Myocyte (in vitro differentiated cells): Measurements from ENCODE around the gene CALD1. TPM values are rescaled to one million over a fixed set of nuclear protein-coding genes. Genes with fewer than 3 reads are reported as not detected.

Experiments used
- DNase-seq: peaks from one replicate; pipeline ENCODE4 v3.0.0-alpha.2; 2012; ENCODE audit warnings: low read depth
- total RNA-seq: library from RNA; depleted of rRNA; stranded (reverse); fragments of >200 nt; gene quantifications from 2 replicates; pipeline ENCODE4 v1.2.3, GENCODE V29; 2014

CALD1 gene
- total RNA-seq, 1 donor from 2014 or later, result 202 TPM

GRCh38 chr7:134820778-134821177 lies 41.3 kb downstream of the CALD1 start:
- DNase-seq, result no peak

GRCh38 chr7:134823400-134823799 lies 44.0 kb downstream of the CALD1 start:
- no peak for DNase-seq

- DNase-seq, result peak; percentile 44
Observed at GRCh38 chr7:134825666-134826065, 46.2 kb downstream of the CALD1 start.

GRCh38 chr7:134826105-134826504 lies 46.7 kb downstream of the CALD1 start:
- peak; percentile 95 for DNase-seq

- no peak for DNase-seq
Observed at GRCh38 chr7:134827436-134827835, 48.0 kb downstream of the CALD1 start.

- DNase-seq, result peak; percentile 72
Observed at GRCh38 chr7:134827889-134828288, 48.5 kb downstream of the CALD1 start.

- DNase-seq, result no peak
Observed at GRCh38 chr7:134828361-134828760, 48.9 kb downstream of the CALD1 start.

GRCh38 chr7:134829380-134829986 lies 50.0 kb downstream of the CALD1 start:
- no peak for DNase-seq

- DNase-seq, result no peak
Observed at GRCh38 chr7:134831862-134832261, 52.4 kb downstream of the CALD1 start.

GRCh38 chr7:134832367-134832766 lies 52.9 kb downstream of the CALD1 start:
- no peak for DNase-seq

GRCh38 chr7:134834689-134835462 lies 55.4 kb downstream of the CALD1 start:
- no peak for DNase-seq

- no peak for DNase-seq
Observed at GRCh38 chr7:134835463-134835823, 56.0 kb downstream of the CALD1 start.

- DNase-seq, result no peak
Observed at GRCh38 chr7:134836447-134836846, 57.0 kb downstream of the CALD1 start.

GRCh38 chr7:134839298-134839697 lies 59.9 kb downstream of the CALD1 start:
- no peak for DNase-seq

- no peak for DNase-seq
Observed at GRCh38 chr7:134842062-134842461, 62.6 kb downstream of the CALD1 start.

GRCh38 chr7:134842886-134843430 lies 63.5 kb downstream of the CALD1 start:
- DNase-seq, result no peak

- no peak for DNase-seq
Observed at GRCh38 chr7:134844200-134844599, 64.8 kb downstream of the CALD1 start.

- no peak for DNase-seq
Observed at GRCh38 chr7:134845461-134845860, 66.0 kb downstream of the CALD1 start.

GRCh38 chr7:134847851-134848588 lies 68.6 kb downstream of the CALD1 start:
- no peak for DNase-seq

GRCh38 chr7:134850066-134850465 lies 70.6 kb downstream of the CALD1 start:
- no peak for DNase-seq

GRCh38 chr7:134851141-134851540 lies 71.7 kb downstream of the CALD1 start:
- no peak for DNase-seq

GRCh38 chr7:134852625-134853024 lies 73.2 kb downstream of the CALD1 start:
- DNase-seq, result no peak
